ENCODE results near the gene MYLIP.
"Not testable (repeated sequence)": the region's sequence is repeated elsewhere in the genome, so short reads cannot be mapped to it uniquely, and the experiment has no call there.

Gene MYLIP

GRCh38 chr6:16146028-16146427, 17.1 kb downstream of the MYLIP start:
- DNase-seq = no peak

DNA sequence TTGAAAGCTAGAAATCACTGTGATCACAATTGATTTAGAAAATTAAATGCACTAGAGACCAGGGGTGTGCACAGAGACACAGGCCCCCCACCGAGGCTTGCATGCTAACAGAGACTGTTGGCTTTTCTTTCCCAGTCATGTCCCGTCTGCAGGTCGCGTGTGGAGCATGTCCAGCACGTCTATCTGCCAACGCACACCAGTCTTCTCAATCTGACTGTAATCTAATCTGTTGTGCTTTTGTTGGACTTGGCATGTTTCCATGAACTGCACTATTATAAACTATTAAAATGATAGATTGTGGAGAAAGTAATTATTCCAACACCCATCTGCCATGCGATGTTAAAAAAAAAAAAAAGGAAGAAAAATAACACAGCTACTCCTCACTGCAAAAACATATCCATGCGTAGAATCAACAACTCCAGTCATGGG, 17.7 kb downstream of the MYLIP start:
- DNase-seq = no peak

- no peak for DNase-seq
These were observed 19.6 kb downstream of the MYLIP start for GRCh38 chr6:16148498-16148897.

GRCh38 chr6:16149305-16149704, 20.4 kb downstream of the MYLIP start:
- DNase-seq = no peak

DNA sequence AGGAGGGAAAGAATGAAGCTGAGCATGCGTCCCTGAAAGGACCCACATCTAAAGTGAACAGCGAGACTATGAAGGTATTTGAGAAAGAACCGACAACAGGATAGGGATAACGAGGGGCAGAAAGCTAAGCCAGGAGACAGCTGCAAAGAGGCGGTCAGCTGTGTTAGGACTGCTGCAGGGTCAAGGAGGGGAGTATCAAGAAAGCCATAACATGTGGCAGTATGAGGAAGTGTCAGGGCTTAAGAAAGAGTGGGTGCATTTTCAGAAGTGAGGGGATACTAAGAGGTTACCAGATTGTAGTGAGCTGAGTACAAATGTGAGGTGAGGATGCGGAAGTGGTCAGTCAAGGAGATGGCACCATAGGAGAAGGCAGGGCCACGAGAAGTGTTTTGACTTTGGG, 21.2 kb downstream of the MYLIP start:
- DNase-seq = no peak

GRCh38 chr6:16153211-16153820, 24.4 kb downstream of the MYLIP start:
- DNase-seq = no peak

GRCh38 chr6:16154904-16155303, 26.0 kb downstream of the MYLIP start:
- no peak for DNase-seq

- DNase-seq = no peak
These were observed 28.6 kb downstream of the MYLIP start for GRCh38 chr6:16157492-16157891.

- peak; percentile 31 for DNase-seq
These were observed 29.0 kb downstream of the MYLIP start for GRCh38 chr6:16157909-16158308.

- DNase-seq = no peak
These were observed 30.2 kb downstream of the MYLIP start for GRCh38 chr6:16158943-16159557.

DNA sequence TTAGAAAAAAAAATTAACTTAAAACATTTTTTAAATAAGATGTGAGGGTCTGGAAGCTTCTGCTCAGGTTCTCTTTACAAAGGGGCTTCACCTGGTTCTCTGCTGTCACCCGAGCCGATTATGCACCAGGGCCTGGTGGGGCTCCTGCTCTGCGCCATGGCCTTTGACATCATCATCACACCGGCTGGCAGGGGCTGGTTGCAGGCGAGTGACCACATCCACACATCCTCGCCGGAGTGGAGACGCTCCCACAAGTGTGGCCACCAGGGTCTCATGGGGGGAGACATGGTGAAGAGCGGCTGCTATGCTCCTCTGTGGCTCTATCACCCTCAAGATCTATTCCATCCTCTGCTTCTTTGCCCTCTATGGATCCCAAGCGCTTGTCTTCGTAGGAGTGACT, 31.9 kb downstream of the MYLIP start:
- DNase-seq = no peak

- DNase-seq = no peak
These were observed 33.1 kb downstream of the MYLIP start for GRCh38 chr6:16162003-16162402.

DNA sequence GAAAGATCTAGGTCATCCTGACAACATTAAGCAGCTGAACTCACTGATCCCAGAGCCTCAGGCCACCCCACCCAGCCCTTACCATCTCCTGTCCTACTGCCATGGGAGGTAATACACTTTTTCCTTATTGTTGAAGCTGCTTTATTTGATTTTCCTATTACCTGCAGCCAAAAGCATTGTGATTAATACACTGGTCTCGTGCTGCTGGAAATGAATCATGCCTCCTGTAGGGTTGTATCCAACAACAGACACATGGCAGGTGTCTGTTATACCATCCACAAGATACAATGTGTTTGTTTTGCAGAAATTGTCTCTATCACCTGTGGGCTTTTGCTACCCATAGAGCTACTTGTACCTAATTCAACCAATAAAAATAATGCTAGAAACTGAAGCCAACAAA, 34.2 kb downstream of the MYLIP start:
- DNase-seq = no peak

GRCh38 chr6:16163535-16164300, 34.8 kb downstream of the MYLIP start:
- peak; percentile 41 for DNase-seq

DNA sequence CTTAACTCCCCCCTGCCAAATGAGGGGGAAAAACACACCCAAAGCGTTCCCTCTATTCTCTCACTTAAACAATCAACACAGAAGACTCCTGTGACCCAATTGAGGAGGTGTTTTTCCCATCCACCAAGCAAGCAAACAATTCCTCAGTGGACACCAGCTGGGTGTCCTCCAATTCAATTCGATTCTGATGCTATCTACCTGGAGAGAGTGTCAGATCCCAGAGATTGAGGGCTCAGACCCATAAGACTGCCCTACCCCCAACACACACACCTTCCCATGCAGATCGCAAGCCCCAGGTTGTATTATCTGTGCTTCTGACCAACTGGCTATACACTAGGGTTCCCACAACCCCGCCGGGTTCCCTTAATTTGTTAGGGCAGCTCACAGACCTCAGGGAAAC, 36.8 kb downstream of the MYLIP start:
- no peak for DNase-seq

GRCh38 chr6:16166871-16167608, 38.2 kb downstream of the MYLIP start:
- no peak for DNase-seq

- peak; percentile 42 for DNase-seq
These were observed 39.2 kb downstream of the MYLIP start for GRCh38 chr6:16168121-16168520.

DNA sequence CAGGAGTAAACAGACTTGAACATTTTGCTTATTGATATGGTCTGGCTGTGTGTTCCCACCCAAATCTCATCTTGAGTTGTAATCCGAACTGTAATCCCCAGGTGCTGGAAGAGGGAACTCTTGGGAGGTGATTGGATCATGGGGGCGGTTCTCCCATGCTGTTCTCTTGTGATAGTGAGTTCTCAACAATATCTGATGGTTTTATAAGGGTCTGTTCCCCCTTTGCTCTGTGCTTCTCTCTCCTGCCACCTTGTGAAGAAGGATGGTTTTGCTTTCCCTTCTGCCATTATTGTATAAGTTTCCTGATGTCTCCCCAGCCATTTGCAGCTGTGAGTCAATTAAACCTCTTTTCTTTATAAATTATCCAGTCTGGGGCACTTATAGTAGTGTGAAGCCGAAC, 40.0 kb downstream of the MYLIP start:
- peak; percentile 81 for DNase-seq

GRCh38 chr6:16171400-16171799, 42.5 kb downstream of the MYLIP start:
- DNase-seq = no peak

GRCh38 chr6:16173167-16173940, 44.5 kb downstream of the MYLIP start:
- DNase-seq = no peak

GRCh38 chr6:16174416-16175078, 45.7 kb downstream of the MYLIP start:
- no peak for DNase-seq

DNA sequence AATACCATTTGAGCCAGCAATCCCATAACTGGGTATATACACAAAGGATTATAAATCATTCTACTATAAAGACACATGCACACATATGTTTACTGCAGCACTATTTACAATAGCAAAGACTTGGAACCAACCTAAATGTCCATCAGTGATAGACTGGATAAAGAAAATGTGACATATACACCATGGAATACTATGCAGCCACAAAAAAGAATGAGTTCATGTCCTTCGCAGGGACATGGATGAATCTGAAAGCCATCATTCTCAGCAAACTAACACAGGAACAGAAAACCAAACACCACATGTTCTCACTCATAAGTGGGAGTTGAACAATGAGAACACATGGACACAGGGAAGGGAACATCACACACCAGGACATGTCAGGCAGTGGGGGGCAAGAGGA, 47.7 kb downstream of the MYLIP start:
- not testable (repeated sequence) for DNase-seq

All from hematopoietic multipotent progenitor cell treated with erythropoietin and hydrocortisone succinate and interleukin-3 and kit ligand, for 4 days (in vitro differentiated cells).